Activated T-helper 1 cell treated with Interleukin-2 at 50 U/mL for 16 hours (primary cell): ENCODE results near the gene ALOX5.
"Not testable (repeated sequence)": the region's sequence is repeated elsewhere in the genome, so short reads cannot be mapped to it uniquely, and the experiment has no call there.

Experiments used
- DNase-seq: peaks from one replicate; pipeline ENCODE4 v3.0.0-alpha.2; 2020; ENCODE audit warnings: low read depth

Gene ALOX5

DNA sequence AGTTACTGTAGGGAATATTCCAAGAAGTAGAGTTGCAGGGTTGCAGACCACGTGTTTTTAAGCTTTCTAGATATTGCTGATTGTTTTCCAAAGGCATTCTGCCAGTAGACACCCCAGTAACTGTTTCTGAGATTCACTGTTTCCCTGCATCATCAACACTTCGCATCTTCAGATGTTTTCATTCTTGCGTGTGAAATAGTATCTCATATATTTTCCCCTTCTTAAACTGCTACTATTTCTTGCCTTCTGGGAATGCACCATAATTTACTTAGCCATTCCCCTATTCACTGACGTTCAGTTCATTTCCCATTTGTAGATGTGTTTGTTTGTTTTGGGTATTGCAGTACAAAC is 30.7 kb downstream of the ALOX5 start:
- no peak for DNase-seq

DNA sequence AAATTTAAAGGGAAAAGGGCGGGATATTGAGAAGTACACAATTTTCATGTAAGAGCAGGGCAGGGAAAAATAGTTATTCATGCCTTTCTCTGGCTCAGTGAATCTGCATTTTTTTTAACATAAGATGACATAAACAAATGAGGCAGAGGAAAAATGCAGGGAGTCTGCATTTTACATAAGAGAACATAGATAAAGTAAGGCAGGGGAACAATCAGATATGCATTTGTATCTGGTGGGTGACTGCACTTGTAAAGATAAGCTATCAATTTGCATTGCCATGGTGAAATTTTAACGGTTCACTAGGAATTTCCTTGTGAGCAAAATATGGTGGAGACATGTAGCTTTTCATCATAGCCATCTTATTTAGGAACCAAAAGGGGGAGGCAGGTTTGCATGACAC is 33.5 kb downstream of the ALOX5 start:
- no peak for DNase-seq

- no peak for DNase-seq
Observed at GRCh38 chr10:45408421-45409319, 34.7 kb downstream of the ALOX5 start.

- not testable (repeated sequence) for DNase-seq
Observed at GRCh38 chr10:45409347-45409746, 35.3 kb downstream of the ALOX5 start.

GRCh38 chr10:45409782-45410181 is 35.8 kb downstream of the ALOX5 start:
- DNase-seq = no peak

DNA sequence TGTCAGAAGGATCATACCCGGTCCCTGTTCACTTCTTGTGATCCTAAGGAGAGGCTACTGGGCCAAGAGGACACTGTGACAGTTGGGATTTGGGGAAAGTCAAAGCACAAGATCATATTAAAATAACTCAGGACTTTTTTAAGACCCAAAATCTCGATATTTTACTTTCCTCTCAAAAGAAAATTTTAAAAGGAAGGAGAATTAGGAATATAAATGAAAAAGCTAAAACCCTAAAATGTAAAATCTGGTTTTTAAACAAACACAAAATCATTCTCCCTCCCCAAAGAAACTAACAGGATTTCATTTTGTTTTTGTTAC is 36.4 kb downstream of the ALOX5 start:
- no peak for DNase-seq

DNA sequence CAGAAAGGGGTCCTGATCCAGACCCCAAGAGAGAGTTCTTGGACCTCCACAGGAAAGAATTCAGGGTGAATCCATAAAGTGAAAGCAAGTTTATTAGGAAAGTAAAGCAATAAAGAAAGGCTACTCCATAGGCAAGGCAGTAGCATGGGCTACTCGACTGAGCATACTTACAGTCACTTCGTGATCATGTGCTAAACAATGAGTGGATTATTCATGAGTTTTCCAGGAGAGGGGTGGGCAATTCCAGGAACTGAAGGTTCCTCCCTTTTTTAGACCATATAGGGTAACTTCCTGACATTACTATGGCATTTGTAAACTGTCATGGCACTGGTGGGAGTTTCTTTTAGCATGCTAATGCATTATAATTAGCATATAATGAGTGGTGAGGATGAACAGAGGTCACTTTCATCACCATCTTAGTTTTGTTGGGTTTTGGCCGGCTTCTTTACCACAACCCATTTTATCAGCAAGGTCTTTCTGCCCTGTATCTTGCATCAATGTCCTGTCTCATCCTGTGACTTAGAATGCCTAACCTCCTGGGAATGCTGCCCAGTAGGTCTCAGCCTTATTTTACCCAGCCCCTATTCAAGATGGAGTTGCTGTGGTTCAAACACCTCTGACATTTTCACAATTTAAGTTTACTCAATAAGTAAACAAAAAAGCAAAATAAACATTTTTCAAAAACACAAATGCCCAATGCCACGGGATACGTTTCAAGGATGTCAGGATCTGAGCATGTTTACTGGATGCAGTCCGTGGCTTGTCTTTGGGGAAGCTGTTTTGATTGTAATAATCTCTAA is 37.0 kb downstream of the ALOX5 start:
- no peak for DNase-seq

GRCh38 chr10:45411607-45411940 is 37.6 kb downstream of the ALOX5 start:
- DNase-seq = no peak

GRCh38 chr10:45415062-45415461 is 41.0 kb downstream of the ALOX5 start:
- not testable (repeated sequence) for DNase-seq

GRCh38 chr10:45416603-45417002 is 42.6 kb downstream of the ALOX5 start:
- no peak for DNase-seq

GRCh38 chr10:45417746-45418145 is 43.7 kb downstream of the ALOX5 start:
- no peak for DNase-seq

- no peak for DNase-seq
Observed at GRCh38 chr10:45418417-45418848, 44.4 kb downstream of the ALOX5 start.

GRCh38 chr10:45418849-45419675 is 45.0 kb downstream of the ALOX5 start:
- DNase-seq = peak; percentile 41

DNA sequence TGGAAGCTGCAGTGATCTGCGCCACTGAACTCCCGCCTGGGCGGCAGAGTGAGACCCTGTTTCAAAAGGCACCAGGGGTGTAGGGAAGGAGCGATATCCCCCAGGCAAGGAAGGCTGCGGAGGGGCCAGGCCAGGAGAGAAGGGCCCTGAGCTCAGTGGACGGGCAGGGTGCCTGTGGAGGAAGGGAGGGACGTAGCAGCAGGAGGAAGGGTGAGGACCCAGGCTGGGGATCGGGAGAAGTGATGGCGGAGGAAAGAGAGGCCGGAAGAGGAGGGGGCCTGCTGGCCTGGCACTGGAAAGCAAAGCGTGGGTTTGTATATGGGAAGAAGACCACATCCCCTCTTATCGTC is 45.6 kb downstream of the ALOX5 start:
- DNase-seq = no peak

DNA sequence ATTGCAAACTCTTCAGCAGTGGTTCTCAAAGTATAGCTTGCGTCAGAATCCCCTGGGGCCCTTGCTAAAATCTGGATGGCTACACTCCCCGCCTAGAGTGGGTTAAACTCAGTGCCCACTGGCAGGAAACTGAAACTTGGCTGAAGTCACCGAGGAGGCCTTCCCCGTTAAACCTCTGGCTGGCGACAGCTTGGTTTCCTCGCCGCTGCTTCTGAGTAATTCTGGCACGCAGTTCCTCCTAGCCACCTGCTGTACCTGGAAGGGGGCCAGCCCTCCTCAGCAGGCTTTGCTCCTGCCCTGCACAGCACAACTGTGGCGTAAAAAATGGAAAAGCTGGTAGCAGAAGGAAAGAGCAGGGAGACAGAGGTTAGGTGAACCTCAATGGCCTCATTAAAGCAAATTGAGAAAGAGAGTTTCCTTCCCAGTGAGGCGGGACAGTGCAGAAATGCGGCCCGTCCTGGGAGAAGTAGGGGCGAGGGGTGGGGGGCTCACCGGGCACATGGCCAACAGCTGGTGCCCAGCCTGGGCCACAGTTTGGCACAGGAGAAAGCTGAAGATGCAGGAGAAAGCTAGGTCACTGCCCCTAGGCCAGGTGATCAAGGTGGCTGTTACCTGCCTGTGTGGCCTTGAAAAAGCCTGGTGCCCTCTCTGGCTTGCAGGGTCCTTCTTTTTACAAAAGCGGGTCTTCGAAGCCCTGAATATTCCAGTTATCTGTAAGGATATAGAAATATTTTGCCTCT is 46.6 kb downstream of the ALOX5 start:
- DNase-seq = peak; percentile 60

GRCh38 chr10:45421221-45422097 is 47.4 kb downstream of the ALOX5 start:
- peak; percentile 29 for DNase-seq

GRCh38 chr10:45422207-45422865 is 48.3 kb downstream of the ALOX5 start:
- DNase-seq = no peak

DNA sequence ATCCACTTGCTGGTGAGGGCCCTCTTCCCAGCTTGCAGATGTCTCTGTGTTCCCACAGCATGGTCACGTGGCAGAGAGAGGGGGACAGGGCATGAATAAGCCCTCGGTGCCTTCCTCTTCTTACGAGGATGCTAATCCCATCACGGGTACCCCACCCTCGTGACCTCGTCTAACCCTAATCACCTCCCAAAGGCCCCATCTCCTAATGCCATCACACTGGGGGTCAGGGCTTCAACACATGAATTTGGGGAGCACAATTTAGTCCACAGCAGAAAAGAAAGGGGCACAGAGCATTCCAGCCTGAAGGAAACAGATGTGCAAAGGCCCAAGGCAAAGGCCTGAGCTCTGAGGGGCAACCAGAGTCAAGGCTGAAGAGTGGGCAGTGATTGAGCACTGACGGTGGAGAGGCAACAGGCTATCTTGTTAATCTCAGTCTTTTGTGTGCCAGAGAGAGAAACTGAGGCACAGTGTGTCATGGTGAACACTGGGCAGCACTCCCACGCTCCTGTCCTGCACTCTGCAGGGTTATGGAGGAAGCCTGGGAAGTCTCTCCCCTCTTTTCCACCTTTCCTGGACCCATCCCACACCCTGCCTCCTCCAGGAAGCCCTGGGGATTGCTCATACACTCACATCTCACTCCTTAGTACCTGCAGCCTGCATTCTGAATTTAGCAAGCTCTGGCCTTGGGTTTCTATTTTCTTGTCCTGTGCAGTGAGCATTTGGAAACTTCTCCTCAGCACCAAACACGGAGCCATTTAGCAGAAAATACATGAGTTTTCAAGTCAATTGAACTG is 49.0 kb downstream of the ALOX5 start:
- DNase-seq = no peak

GRCh38 chr10:45423976-45424499 is 50.0 kb downstream of the ALOX5 start:
- DNase-seq = no peak
